IMR-90 (cell line): ENCODE results near the gene SPTB.

ENCODE experiments used
- BHLHE40 ChIP-seq: fragments of 150-350 bp; IDR thresholded peaks from 2 replicates; pipeline ENCODE4 v1.6.1; 2016; ENCODE audit warnings: mild to moderate bottlenecking, low read depth, low read length
- CEBPB ChIP-seq: IDR thresholded peaks from 2 replicates; pipeline ENCODE4 v1.6.1; 2012; ENCODE audit warnings: low read depth, low read length, improper control_type of control experiment
- CHD1 ChIP-seq: IDR thresholded peaks from 2 replicates; pipeline ENCODE4 v1.6.1; 2012; ENCODE audit warnings: low read depth, low read length, improper control_type of control experiment
- ELK1 ChIP-seq: fragments of 150-350 bp; IDR thresholded peaks from 2 replicates; pipeline ENCODE4 v1.6.1; 2016; ENCODE audit warnings: low read depth, mild to moderate bottlenecking, low read length, moderate library complexity, borderline replicate concordance
- FOS ChIP-seq: fragments of 150-350 bp; IDR thresholded peaks from 2 replicates; pipeline ENCODE4 v1.6.1; 2016; ENCODE audit warnings: low read depth, low read length
- MAFK ChIP-seq: IDR thresholded peaks from 2 replicates; pipeline ENCODE4 v1.6.1; 2012; ENCODE audit warnings: low read depth, low read length, improper control_type of control experiment
- MAZ ChIP-seq: IDR thresholded peaks from 2 replicates; pipeline ENCODE4 v1.6.1; 2012; ENCODE audit warnings: low read depth, mild to moderate bottlenecking, low read length, improper control_type of control experiment, moderate library complexity, borderline replicate concordance
- POLR2A ChIP-seq: IDR thresholded peaks from 2 replicates; pipeline ENCODE4 v1.6.1; 2012; ENCODE audit warnings: mild to moderate bottlenecking, low read depth, low read length
- RAD21 ChIP-seq: IDR thresholded peaks from 2 replicates; pipeline ENCODE4 v1.6.1; 2012; ENCODE audit warnings: low read length, improper control_type of control experiment
- RFX5 ChIP-seq: IDR thresholded peaks from 2 replicates; pipeline ENCODE4 v1.8.0; 2012; ENCODE audit warnings: low read depth, mild to moderate bottlenecking, low read length, moderate library complexity
- SMC3 ChIP-seq: fragments of 150-350 bp; IDR thresholded peaks from 2 replicates; pipeline ENCODE4 v1.6.1; 2016; ENCODE audit warnings: low read depth, mild to moderate bottlenecking, antibody characterized with exemption, low read length, moderate library complexity
- TF ChIP-seq, protein P1 (sequence below): conservative IDR thresholded peaks from 2 replicates; pipeline ENCODE4 v1.5.1; 2012; ENCODE audit warnings: mild to moderate bottlenecking, low read depth, low read length, improper control_type of control experiment
- TF ChIP-seq, protein P2 (sequence below): fragments of 150-350 bp; IDR thresholded peaks from 2 replicates; pipeline ENCODE4 v1.6.1; 2017; ENCODE audit warnings: mild to moderate bottlenecking, antibody characterized with exemption, low read length, low read depth

GRCh38 chr14:64920465-64920864, 40.8 kb upstream of the SPTB start:
- TF ChIP-seq, protein P1, sequence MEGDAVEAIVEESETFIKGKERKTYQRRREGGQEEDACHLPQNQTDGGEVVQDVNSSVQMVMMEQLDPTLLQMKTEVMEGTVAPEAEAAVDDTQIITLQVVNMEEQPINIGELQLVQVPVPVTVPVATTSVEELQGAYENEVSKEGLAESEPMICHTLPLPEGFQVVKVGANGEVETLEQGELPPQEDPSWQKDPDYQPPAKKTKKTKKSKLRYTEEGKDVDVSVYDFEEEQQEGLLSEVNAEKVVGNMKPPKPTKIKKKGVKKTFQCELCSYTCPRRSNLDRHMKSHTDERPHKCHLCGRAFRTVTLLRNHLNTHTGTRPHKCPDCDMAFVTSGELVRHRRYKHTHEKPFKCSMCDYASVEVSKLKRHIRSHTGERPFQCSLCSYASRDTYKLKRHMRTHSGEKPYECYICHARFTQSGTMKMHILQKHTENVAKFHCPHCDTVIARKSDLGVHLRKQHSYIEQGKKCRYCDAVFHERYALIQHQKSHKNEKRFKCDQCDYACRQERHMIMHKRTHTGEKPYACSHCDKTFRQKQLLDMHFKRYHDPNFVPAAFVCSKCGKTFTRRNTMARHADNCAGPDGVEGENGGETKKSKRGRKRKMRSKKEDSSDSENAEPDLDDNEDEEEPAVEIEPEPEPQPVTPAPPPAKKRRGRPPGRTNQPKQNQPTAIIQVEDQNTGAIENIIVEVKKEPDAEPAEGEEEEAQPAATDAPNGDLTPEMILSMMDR = no peak
- TF ChIP-seq SMC3 = no peak
- no peak for TF ChIP-seq POLR2A
- TF ChIP-seq ELK1 = no peak
- no peak for TF ChIP-seq RAD21
- no peak for TF ChIP-seq MAZ
- TF ChIP-seq, protein P2, sequence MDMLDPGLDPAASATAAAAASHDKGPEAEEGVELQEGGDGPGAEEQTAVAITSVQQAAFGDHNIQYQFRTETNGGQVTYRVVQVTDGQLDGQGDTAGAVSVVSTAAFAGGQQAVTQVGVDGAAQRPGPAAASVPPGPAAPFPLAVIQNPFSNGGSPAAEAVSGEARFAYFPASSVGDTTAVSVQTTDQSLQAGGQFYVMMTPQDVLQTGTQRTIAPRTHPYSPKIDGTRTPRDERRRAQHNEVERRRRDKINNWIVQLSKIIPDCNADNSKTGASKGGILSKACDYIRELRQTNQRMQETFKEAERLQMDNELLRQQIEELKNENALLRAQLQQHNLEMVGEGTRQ = no peak
- no peak for TF ChIP-seq CHD1
- no peak for TF ChIP-seq RFX5
- TF ChIP-seq FOS = no peak
- TF ChIP-seq CEBPB = no peak
- no peak for TF ChIP-seq BHLHE40
- no peak for TF ChIP-seq MAFK
